Trophoblast cell (in vitro differentiated cells and primary cell): ENCODE results near the gene TM9SF1.

ENCODE experiments used
- DNase-seq, 2 donors: peaks; one replicate each; pipeline ENCODE4 v3.0.0-alpha.2; 2016
- H2AFZ ChIP-seq: 2 replicates; pipeline ENCODE4 v1.6.1; 2013; ENCODE audit warnings: low read length, moderate library complexity, mild to moderate bottlenecking; ENCODE audit not compliant: insufficient read depth, poor library complexity
- H2AK5ac ChIP-seq: 2 replicates; pipeline ENCODE4 v1.6.1; 2013; ENCODE audit warnings: mild to moderate bottlenecking, low read length
- H2BK120ac ChIP-seq: 2 replicates; pipeline ENCODE4 v1.6.1; 2013; ENCODE audit warnings: low read length, mild to moderate bottlenecking, moderate library complexity; ENCODE audit not compliant: insufficient read depth, poor library complexity
- H2BK12ac ChIP-seq: 2 replicates; pipeline ENCODE4 v1.6.1; 2013; ENCODE audit warnings: mild to moderate bottlenecking, low read length, moderate library complexity
- H2BK5ac ChIP-seq: 2 replicates; pipeline ENCODE4 v1.6.1; 2013; ENCODE audit warnings: low read length, low read depth, moderate library complexity, mild to moderate bottlenecking; ENCODE audit not compliant: poor library complexity
- H3K14ac ChIP-seq: 2 replicates; pipeline ENCODE4 v1.6.1; 2013; ENCODE audit warnings: mild to moderate bottlenecking, low read length
- H3K18ac ChIP-seq: 2 replicates; pipeline ENCODE4 v1.6.1; 2013; ENCODE audit warnings: mild to moderate bottlenecking, low read length
- H3K23ac ChIP-seq: 2 replicates; pipeline ENCODE4 v1.6.1; 2013; ENCODE audit warnings: low read length
- H3K27ac ChIP-seq: 2 replicates; pipeline ENCODE4 v1.5.1; 2013; ENCODE audit warnings: low read depth, mild to moderate bottlenecking, inconsistent platforms, low read length, moderate library complexity
- H3K27me3 ChIP-seq: 2 replicates; pipeline ENCODE4 v1.6.1; 2013; ENCODE audit warnings: inconsistent platforms, mild to moderate bottlenecking, low read length, moderate library complexity; ENCODE audit not compliant: insufficient read depth
- H3K36me3 ChIP-seq, 2 experiments: 1 replicate in 1 of 2; 2 replicates in 1 of 2; pipeline ENCODE4 v1.6.1; 2013; ENCODE audit warnings: low read length in 2 of 2, mild to moderate bottlenecking in 2 of 2, moderate library complexity in 1 of 2; ENCODE audit not compliant: insufficient read depth in 2 of 2, control insufficient read depth in 1 of 2
- H3K4ac ChIP-seq: 2 replicates; pipeline ENCODE4 v1.6.1; 2013; ENCODE audit warnings: low read depth, mild to moderate bottlenecking, low read length, moderate library complexity
- H3K4me1 ChIP-seq, 2 experiments: 1 replicate in 1 of 2; 2 replicates in 1 of 2; pipeline ENCODE4 v1.6.1; 2013; ENCODE audit warnings: low read length in 2 of 2, mild to moderate bottlenecking in 2 of 2, moderate library complexity in 1 of 2; ENCODE audit not compliant: insufficient read depth in 2 of 2, control insufficient read depth in 1 of 2
- H3K4me2 ChIP-seq: 2 replicates; pipeline ENCODE4 v1.6.1; 2013; ENCODE audit warnings: inconsistent platforms, mild to moderate bottlenecking, low read length, moderate library complexity
- H3K4me3 ChIP-seq: 2 replicates; pipeline ENCODE4 v1.5.1; 2013; ENCODE audit warnings: mild to moderate bottlenecking, low read depth, low read length, inconsistent platforms
- H3K79me1 ChIP-seq: one replicate; pipeline ENCODE4 v1.6.1; 2013; ENCODE audit warnings: low read length
- H3K79me2 ChIP-seq: 2 replicates; pipeline ENCODE4 v1.6.1; 2013; ENCODE audit warnings: low read length, mild to moderate bottlenecking; ENCODE audit not compliant: control insufficient read depth, insufficient read depth, poor library complexity
- H3K9ac ChIP-seq: 2 replicates; pipeline ENCODE4 v1.6.1; 2013; ENCODE audit warnings: mild to moderate bottlenecking, low read length
- H3K9me3 ChIP-seq: 2 replicates; pipeline ENCODE4 v1.6.1; 2013; ENCODE audit warnings: low read depth, mild to moderate bottlenecking, control low read depth, inconsistent platforms, low read length; ENCODE audit not compliant: insufficient read depth
- H4K12ac ChIP-seq: 2 replicates; pipeline ENCODE4 v1.6.1; 2013; ENCODE audit warnings: low read depth, mild to moderate bottlenecking, low read length, moderate library complexity
- H4K8ac ChIP-seq: 2 replicates; pipeline ENCODE4 v1.6.1; 2013; ENCODE audit warnings: low read depth, mild to moderate bottlenecking, low read length, moderate library complexity
- H4K91ac ChIP-seq: one replicate; pipeline ENCODE4 v1.6.1; 2013; ENCODE audit warnings: low read depth, mild to moderate bottlenecking, low read length, moderate library complexity
- WGBS: extraction: QIAGEN DNeasy Blood & Tissue Kit; methylation state at CpG from one replicate; pipeline ENCODE4 v1.1.7; 2013; ENCODE audit warnings: missing lambda C conversion rate; ENCODE audit not compliant: insufficient read length, insufficient coverage; ENCODE audit errors: extremely low coverage; 5-methylcytosine and 5-hydroxymethylcytosine counted together

TM9SF1 gene

GRCh38 chr14:24160850-24161804, 34.1 kb downstream of the TM9SF1 start, which contains the start of gene IRF9:
Gene IRF9, plus strand, starts transcription at chr14:24161265. Its CDS starts 880 bp downstream, at chr14:24162145.
- Histone ChIP-seq H4K8ac (peak within 1 kb of the TSS; percentile 71), H3K9me3 (no peaks in the 10 kb centered on the region), H3K4me1 (peaks cover 6 to 7% of the 10 kb centered on the region in 2 experiments), H3K27me3 (no peaks in the 10 kb centered on the region), H4K12ac (peak within 1 kb of the TSS; percentile 76), H3K4ac (peak within 1 kb of the TSS; percentile 48), H3K9ac (peak within 1 kb of the TSS; percentile 70), H3K4me3 (peak within 1 kb of the TSS; percentile 55), H3K18ac (peak within 1 kb of the TSS; percentile 51), H2BK120ac (peak within 1 kb of the TSS; percentile 49), H3K23ac (no peak within 1 kb of the TSS), H2AFZ (no peak within 1 kb of the TSS), H3K79me2 (peaks cover 2% of the 10 kb centered on the region), H3K4me2 (peak within 1 kb of the TSS; percentile 71), H2AK5ac (peak within 1 kb of the TSS; percentile 65), H2BK5ac (peak within 1 kb of the TSS; percentile 47), H4K91ac (peak within 1 kb of the TSS; percentile 68), H3K14ac (peak within 1 kb of the TSS; percentile 56), H3K27ac (peak within 1 kb of the TSS; percentile 31), H3K79me1 (peaks cover 4% of the 10 kb centered on the region), H3K36me3 (peaks cover 67 to 69% of the 10 kb centered on the region in 2 experiments), H2BK12ac (no peak within 1 kb of the TSS)
- no CpG with 5 or more reads among the region's 12 CpGs for WGBS
- peak; percentile 97 to 100 for DNase-seq

- no CpG with 5 or more reads among the region's 4 CpGs for WGBS
- H3K36me3 ChIP-seq: peaks cover 66 to 67% of the 10 kb centered on the region in 2 experiments
- no peak for DNase-seq
These were observed 34.8 kb downstream of the TM9SF1 start for GRCh38 chr14:24160499-24160849.

GRCh38 chr14:24159777-24160498, 35.3 kb downstream of the TM9SF1 start:
- Histone ChIP-seq H3K79me1 (peaks cover 4% of the 10 kb centered on the region), H2BK120ac (no peak overlapping the region), H3K23ac (no peak overlapping the region), H2BK12ac (no peak overlapping the region), H3K4me1 (peaks cover 6 to 7% of the 10 kb centered on the region in 2 experiments), H3K18ac (no peak overlapping the region), H2BK5ac (no peak overlapping the region), H3K4ac (no peak overlapping the region), H2AFZ (no peak overlapping the region), H2AK5ac (no peak overlapping the region), H3K9ac (no peak overlapping the region), H4K8ac (no peak overlapping the region), H3K27me3 (no peaks in the 10 kb centered on the region), H3K4me3 (no peak overlapping the region), H3K4me2 (no peak overlapping the region), H3K36me3 (peaks cover 66 to 67% of the 10 kb centered on the region in 2 experiments), H3K9me3 (no peaks in the 10 kb centered on the region), H4K12ac (no peak overlapping the region), H3K14ac (no peak overlapping the region), H4K91ac (no peak overlapping the region), H3K27ac (no peak overlapping the region), H3K79me2 (peaks cover 2% of the 10 kb centered on the region)
- peak; percentile 35 to 62 for DNase-seq
- no CpG with 5 or more reads among the region's 11 CpGs for WGBS

More at GRCh38 chr14:24160499-24160849, 34.8 kb downstream of the TM9SF1 start:
- no peaks in the 10 kb centered on the region for H3K9me3 ChIP-seq
- H3K4me2 ChIP-seq: no peak overlapping the region
- H4K12ac ChIP-seq: no peak overlapping the region
- H2BK120ac ChIP-seq: no peak overlapping the region
- H3K27ac ChIP-seq: no peak overlapping the region
- H4K8ac ChIP-seq: no peak overlapping the region
- H3K4me1 ChIP-seq: peaks cover 6 to 7% of the 10 kb centered on the region in 2 experiments
- H3K18ac ChIP-seq: no peak overlapping the region
- no peak overlapping the region for H4K91ac ChIP-seq
- H3K79me2 ChIP-seq: peaks cover 2% of the 10 kb centered on the region
- no peaks in the 10 kb centered on the region for H3K27me3 ChIP-seq
- H3K14ac ChIP-seq: no peak overlapping the region
- H3K79me1 ChIP-seq: peaks cover 4% of the 10 kb centered on the region
- H3K4me3 ChIP-seq: no peak overlapping the region
- no peak overlapping the region for H2AK5ac ChIP-seq
- no peak overlapping the region for H2AFZ ChIP-seq
- H3K23ac ChIP-seq: no peak overlapping the region
- H2BK12ac ChIP-seq: no peak overlapping the region
- no peak overlapping the region for H3K9ac ChIP-seq
- no peak overlapping the region for H2BK5ac ChIP-seq
- H3K4ac ChIP-seq: no peak overlapping the region

- H3K79me2 ChIP-seq: peaks cover 2% of the 10 kb centered on the region
These were observed 37.9 kb downstream of the TM9SF1 start for GRCh38 chr14:24157331-24157730.

More at GRCh38 chr14:24157331-24157730, 37.9 kb downstream of the TM9SF1 start:
- H3K4ac ChIP-seq: no peak overlapping the region
- no peak overlapping the region for H3K23ac ChIP-seq
- H3K4me1 ChIP-seq: peaks cover 6 to 7% of the 10 kb centered on the region in 2 experiments
- no peak overlapping the region for H3K18ac ChIP-seq
- no peak overlapping the region for H2BK5ac ChIP-seq
- H3K27me3 ChIP-seq: no peaks in the 10 kb centered on the region
- no peak for DNase-seq
- H4K12ac ChIP-seq: no peak overlapping the region
- H3K4me3 ChIP-seq: no peak overlapping the region
- H2AFZ ChIP-seq: no peak overlapping the region
- no peak overlapping the region for H3K4me2 ChIP-seq
- H4K91ac ChIP-seq: no peak overlapping the region
- H2BK120ac ChIP-seq: no peak overlapping the region
- H3K14ac ChIP-seq: no peak overlapping the region
- WGBS: no CpG with 5 or more reads among the region's 12 CpGs
- no peak overlapping the region for H4K8ac ChIP-seq
- no peak overlapping the region for H2AK5ac ChIP-seq
- H3K9me3 ChIP-seq: no peaks in the 10 kb centered on the region
- H3K27ac ChIP-seq: no peak overlapping the region
- H2BK12ac ChIP-seq: no peak overlapping the region
- H3K36me3 ChIP-seq: peaks cover 48 to 52% of the 10 kb centered on the region in 2 experiments
- H3K79me1 ChIP-seq: peaks cover 4% of the 10 kb centered on the region
- no peak overlapping the region for H3K9ac ChIP-seq
